K562 treated with DMSO at 1 percent for 24 hours (cell line): ENCODE measurements around the gene SP8. TPM values are rescaled to one million over a fixed set of nuclear protein-coding genes. Genes with fewer than 3 reads are reported as not detected.

ENCODE experiments used
- total RNA-seq: library from RNA; unstranded; fragments of 300-600 nt; gene quantifications from 2 replicates; pipeline ENCODE4 v1.2.3, GENCODE V29; 2022; ENCODE audit warnings: low read depth; ENCODE audit not compliant: insufficient read depth

SP8 gene
- 1.7 and 2.4 TPM in 2 replicates for total RNA-seq

GRCh38 chr7:20786779-20787659 is at the start of gene SP8:
Gene SP8, minus strand, starts transcription at chr7:20786886. Its CDS starts 88 bp downstream, at chr7:20786798.

Other genes with a start within 250 kb of the SP8 start
- not detected in 2 replicates for gene ABCB5, start 171.2 kb downstream of the SP8 start, total RNA-seq